22Rv1 (cell line): ENCODE results near the gene FAM98B.

Experiments used
- ZFX ChIP-seq: fragments of 450-650 bp; IDR thresholded peaks from 2 replicates; pipeline ENCODE4 v1.6.1; 2017; ENCODE audit warnings: antibody characterized with exemption, borderline replicate concordance
- TF ChIP-seq, protein P1 (sequence below): fragments of 450-650 bp; IDR thresholded peaks from 2 replicates; pipeline ENCODE4 v1.5.1; 2017; ENCODE audit warnings: mild to moderate bottlenecking

DNA sequence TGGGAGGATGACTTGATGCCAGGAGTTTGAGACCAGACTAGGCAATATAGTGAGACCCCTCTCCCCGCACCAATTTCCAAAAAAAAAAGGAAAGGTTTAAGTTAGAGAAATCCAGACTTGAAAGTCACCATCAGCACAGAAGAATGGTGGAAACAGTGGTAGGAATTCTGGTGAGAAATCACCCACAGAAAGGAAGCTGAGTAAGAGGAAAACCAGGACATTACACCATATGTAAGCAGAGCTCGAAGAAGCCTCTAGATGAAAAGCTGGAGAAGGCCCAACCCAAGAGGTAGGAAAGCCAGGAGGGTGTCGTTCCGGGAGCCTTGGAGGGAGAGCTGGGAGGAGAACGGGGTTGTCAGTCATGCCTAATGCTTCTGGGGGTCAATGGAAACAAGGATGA lies 70.2 kb downstream of the FAM98B start:
- TF ChIP-seq, protein P1, sequence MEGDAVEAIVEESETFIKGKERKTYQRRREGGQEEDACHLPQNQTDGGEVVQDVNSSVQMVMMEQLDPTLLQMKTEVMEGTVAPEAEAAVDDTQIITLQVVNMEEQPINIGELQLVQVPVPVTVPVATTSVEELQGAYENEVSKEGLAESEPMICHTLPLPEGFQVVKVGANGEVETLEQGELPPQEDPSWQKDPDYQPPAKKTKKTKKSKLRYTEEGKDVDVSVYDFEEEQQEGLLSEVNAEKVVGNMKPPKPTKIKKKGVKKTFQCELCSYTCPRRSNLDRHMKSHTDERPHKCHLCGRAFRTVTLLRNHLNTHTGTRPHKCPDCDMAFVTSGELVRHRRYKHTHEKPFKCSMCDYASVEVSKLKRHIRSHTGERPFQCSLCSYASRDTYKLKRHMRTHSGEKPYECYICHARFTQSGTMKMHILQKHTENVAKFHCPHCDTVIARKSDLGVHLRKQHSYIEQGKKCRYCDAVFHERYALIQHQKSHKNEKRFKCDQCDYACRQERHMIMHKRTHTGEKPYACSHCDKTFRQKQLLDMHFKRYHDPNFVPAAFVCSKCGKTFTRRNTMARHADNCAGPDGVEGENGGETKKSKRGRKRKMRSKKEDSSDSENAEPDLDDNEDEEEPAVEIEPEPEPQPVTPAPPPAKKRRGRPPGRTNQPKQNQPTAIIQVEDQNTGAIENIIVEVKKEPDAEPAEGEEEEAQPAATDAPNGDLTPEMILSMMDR, result no peak
- no peak for TF ChIP-seq ZFX
